Fibroblast of mammary gland (primary cell): Measurements from ENCODE around the gene GNAZ.

Experiments used
- DNase-seq: peaks from one replicate; pipeline ENCODE4 v3.0.0-alpha.2; 2010; ENCODE audit warnings: low read depth
- H3K4me3 ChIP-seq: 2 replicates; pipeline ENCODE4 v1.5.1; 2011; ENCODE audit warnings: low read depth, mild to moderate bottlenecking, low read length, moderate library complexity; ENCODE audit not compliant: control insufficient read depth
- TF ChIP-seq, protein P1 (sequence below): conservative IDR thresholded peaks from 2 replicates; pipeline ENCODE4 v1.5.1; 2011; ENCODE audit warnings: low read depth, low read length, inconsistent platforms; ENCODE audit not compliant: control insufficient read depth, insufficient read depth

The GNAZ gene

DNA sequence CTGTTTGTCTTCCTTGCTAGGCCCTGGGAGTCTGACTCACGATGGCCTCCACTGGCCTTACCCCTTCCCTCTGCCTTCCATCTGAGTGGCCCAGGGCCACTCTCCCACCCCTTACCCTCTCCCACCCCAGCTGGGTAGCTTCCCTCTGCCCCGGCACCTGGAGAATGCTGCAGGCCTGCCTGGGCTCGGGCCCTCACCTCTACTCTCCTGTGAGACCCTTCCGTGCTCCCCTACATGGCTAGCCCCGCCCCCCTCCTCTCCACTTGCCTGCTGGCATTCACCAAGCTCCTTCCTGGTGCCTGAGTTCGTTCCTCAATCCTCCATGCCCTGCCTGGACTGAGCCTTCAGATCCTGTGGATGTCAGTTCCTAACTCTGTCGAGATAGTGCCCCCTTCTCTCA is 83.7 kb downstream of the GNAZ start:
- DNase-seq, result no peak
- H3K4me3 ChIP-seq, result no peak overlapping the region
- TF ChIP-seq, protein P1, sequence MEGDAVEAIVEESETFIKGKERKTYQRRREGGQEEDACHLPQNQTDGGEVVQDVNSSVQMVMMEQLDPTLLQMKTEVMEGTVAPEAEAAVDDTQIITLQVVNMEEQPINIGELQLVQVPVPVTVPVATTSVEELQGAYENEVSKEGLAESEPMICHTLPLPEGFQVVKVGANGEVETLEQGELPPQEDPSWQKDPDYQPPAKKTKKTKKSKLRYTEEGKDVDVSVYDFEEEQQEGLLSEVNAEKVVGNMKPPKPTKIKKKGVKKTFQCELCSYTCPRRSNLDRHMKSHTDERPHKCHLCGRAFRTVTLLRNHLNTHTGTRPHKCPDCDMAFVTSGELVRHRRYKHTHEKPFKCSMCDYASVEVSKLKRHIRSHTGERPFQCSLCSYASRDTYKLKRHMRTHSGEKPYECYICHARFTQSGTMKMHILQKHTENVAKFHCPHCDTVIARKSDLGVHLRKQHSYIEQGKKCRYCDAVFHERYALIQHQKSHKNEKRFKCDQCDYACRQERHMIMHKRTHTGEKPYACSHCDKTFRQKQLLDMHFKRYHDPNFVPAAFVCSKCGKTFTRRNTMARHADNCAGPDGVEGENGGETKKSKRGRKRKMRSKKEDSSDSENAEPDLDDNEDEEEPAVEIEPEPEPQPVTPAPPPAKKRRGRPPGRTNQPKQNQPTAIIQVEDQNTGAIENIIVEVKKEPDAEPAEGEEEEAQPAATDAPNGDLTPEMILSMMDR, result no peak

DNA sequence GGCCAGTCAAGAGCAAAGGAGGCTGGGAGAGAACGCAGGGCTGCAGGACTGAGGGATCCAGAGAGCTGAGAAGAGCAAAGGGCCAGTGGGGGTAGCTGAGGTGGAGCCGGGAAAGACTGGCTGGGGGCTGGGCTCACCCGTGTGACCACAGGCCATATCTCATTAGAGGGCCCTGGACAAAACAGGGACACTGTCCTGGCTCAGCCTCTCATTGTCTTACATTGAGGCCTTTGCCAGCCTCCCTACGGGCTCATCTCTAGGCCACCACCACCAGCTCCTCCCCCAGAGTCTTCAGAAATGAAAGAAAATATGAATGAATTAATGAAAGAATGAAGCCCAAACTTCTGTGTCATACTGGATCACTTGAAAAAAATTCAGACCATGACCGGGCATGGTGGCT is 84.1 kb downstream of the GNAZ start:
- DNase-seq, result no peak
- no peak overlapping the region for H3K4me3 ChIP-seq
- TF ChIP-seq, protein P1, result no peak

DNA sequence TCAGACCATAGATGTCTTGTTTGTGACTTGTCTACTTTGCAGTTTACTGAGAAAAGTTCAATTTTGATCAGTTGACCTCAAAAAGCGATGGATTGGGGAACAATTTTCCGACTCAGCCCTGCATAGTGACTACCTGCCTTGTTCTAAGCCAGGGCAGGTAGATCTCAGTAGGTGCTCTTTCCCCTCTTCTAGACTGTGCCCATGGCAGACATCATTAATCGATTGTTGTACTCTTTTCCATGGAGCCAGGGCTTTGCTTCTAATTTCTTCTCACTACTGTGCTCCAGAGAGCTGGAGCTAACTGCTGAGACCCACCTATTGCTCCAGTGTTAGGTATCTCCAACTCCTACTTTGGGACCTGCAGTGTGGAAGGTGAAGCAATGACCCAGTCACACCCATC is 84.8 kb downstream of the GNAZ start:
- H3K4me3 ChIP-seq, result no peak overlapping the region
- no peak for DNase-seq
- TF ChIP-seq, protein P1, result no peak

DNA sequence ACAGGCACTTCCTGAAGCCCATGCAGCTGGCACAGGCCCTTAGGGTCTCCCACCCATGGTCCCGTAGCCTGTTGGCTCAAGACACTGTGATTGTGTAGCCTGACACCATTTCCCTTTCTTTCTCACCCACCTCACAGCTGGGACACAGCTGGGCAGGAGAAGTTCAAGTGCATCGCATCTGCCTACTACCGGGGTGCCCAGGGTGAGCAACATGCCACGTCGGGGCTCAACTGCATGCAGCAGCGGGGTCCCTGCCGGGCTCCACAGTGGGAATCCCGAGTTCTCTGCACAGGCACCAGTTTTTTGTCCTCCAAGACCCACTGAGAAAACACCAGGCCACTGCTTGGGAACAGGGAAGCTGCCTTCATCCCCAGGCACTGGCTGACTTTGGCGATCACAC is 85.5 kb downstream of the GNAZ start:
- TF ChIP-seq, protein P1, result no peak
- H3K4me3 ChIP-seq, result no peak overlapping the region
- no peak for DNase-seq

DNA sequence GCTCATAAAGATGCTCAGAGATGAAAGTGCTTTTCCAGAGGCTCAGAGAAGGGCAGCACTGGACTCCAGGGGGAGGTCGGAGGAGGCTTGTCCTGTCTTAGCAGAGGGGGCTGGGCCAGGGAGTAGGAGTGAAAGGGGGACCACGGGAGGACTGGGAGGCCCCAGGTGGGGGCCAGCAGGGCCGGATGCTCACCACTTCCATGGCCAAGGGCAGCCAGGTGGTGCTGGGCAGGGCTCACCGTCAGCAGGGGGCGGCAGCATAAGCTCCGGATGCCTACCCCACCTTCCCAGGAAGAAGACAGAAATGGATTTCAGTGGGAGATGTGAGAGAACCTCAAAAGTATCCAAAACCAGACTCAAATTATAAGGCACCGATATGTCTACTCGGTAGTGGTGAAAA is 86.0 kb downstream of the GNAZ start:
- H3K4me3 ChIP-seq, result no peak overlapping the region
- DNase-seq, result no peak
- TF ChIP-seq, protein P1, result no peak

DNA sequence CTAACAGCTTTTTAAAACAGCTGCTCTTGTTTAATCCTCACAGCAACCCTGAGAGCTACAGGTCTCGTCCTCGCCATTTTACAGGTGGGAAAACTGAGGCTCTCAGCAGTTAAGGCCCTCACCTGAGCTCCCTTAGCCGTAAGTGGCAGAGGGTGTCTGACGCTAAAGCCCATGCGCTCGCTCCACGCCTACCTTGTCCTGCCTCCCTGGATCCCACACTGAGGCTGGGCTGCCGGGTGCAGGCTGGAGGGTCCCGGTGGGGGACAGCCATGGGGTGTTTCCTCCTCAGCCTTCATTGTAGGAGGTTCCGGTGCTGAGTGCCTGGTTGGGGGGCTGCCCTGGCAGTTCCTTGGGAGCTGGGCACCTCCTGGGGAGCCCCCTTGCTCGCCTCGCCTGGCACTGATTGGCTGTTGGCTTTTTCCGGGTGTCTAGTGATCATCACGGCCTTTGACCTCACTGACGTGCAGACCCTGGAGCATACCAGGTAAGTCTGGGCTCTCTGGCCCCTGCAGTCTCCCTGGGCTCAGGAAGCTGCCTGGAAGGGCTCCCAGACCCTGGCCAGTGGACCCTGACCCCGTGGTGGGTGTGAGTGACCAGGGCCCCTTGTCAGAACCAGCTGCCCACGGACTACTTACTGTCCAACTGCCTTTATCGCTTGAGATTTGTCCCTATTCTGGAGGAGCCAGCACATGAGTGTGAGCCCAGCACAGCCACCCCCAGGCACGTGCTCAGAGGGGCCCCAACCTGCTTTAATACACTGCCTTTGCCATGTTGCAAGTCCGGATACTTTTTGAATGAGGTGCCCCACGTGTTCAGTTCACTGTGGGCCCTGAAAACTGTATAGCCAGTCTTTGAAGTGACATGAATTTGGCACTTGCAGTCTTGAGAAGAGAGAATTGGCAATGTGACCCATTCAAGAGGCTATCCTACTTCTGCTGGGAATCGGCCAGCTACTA is 87.5 kb downstream of the GNAZ start:
- no peak for DNase-seq
- TF ChIP-seq, protein P1, result no peak

More for the DNA sequence above, 87.5 kb downstream of the GNAZ start:
- no peak overlapping the region for H3K4me3 ChIP-seq
